Brain microvascular endothelial cell (primary cell): Measurements from ENCODE around the gene TFIP11.

Experiments used
- DNase-seq: peaks from one replicate; pipeline ENCODE4 v3.0.0-alpha.2; 2020
- H3K27ac ChIP-seq: fragments of 250-450 bp; sonication (Bioruptor Pico); 2 replicates; pipeline ENCODE4 v1.5.1; 2020; ENCODE audit warnings: mild to moderate bottlenecking, moderate library complexity
- H3K27me3 ChIP-seq: fragments of 250-450 bp; sonication (Bioruptor Pico); replicated peaks from 2 replicates; pipeline ENCODE4 v1.5.1; 2020; ENCODE audit warnings: mild to moderate bottlenecking
- H3K36me3 ChIP-seq: fragments of 250-450 bp; sonication (Bioruptor Pico); replicated peaks from 2 replicates; pipeline ENCODE4 v1.5.1; 2020; ENCODE audit warnings: mild to moderate bottlenecking
- H3K4me3 ChIP-seq: 2 replicates; pipeline ENCODE4 v1.5.1; 2011; ENCODE audit warnings: low read depth, mild to moderate bottlenecking, control low read depth, low read length, moderate library complexity
- in situ Hi-C: cut with HindIII; loops from 2 replicates; pipeline ENCODE4 v1.10.0; 2017; ENCODE audit warnings: low sequenced_read_pairs, low pct_ligation_motif_present
- TF ChIP-seq, protein P1 (sequence below): IDR thresholded peaks from 2 replicates; pipeline ENCODE4 v1.5.1; 2011; ENCODE audit warnings: low read depth, mild to moderate bottlenecking, moderate library complexity, low read length, control low read depth, inconsistent platforms; ENCODE audit errors: missing control alignments

The TFIP11 gene

DNA sequence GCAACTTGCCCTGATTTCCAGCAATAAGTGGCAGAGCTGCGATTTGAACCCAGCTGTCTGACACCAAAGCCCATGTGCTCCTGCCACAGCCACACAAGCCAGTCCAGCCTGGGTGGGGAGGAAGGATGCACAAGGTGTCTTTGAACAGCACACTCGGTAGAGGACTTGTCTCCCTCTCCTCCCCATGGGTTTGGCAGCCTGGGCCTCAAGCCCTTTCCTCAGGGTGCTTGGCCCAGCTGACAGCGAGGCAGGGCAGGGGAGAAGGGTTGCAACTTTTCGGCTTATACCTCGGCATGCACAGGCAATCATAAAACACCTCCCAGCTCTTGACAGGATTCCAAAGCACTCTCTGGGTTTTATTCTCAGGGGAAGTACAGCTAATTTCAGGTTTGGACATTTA lies 63.9 kb downstream of the TFIP11 start:
- H3K27me3 ChIP-seq = no peaks in the 10 kb centered on the region
- no peak overlapping the region for H3K4me3 ChIP-seq
- H3K36me3 ChIP-seq = peaks cover 3% of the 10 kb centered on the region
- TF ChIP-seq, protein P1, sequence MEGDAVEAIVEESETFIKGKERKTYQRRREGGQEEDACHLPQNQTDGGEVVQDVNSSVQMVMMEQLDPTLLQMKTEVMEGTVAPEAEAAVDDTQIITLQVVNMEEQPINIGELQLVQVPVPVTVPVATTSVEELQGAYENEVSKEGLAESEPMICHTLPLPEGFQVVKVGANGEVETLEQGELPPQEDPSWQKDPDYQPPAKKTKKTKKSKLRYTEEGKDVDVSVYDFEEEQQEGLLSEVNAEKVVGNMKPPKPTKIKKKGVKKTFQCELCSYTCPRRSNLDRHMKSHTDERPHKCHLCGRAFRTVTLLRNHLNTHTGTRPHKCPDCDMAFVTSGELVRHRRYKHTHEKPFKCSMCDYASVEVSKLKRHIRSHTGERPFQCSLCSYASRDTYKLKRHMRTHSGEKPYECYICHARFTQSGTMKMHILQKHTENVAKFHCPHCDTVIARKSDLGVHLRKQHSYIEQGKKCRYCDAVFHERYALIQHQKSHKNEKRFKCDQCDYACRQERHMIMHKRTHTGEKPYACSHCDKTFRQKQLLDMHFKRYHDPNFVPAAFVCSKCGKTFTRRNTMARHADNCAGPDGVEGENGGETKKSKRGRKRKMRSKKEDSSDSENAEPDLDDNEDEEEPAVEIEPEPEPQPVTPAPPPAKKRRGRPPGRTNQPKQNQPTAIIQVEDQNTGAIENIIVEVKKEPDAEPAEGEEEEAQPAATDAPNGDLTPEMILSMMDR = no peak
- H3K27ac ChIP-seq = no peak overlapping the region
- DNase-seq = no peak
- in situ Hi-C loops = no loop called here

DNA sequence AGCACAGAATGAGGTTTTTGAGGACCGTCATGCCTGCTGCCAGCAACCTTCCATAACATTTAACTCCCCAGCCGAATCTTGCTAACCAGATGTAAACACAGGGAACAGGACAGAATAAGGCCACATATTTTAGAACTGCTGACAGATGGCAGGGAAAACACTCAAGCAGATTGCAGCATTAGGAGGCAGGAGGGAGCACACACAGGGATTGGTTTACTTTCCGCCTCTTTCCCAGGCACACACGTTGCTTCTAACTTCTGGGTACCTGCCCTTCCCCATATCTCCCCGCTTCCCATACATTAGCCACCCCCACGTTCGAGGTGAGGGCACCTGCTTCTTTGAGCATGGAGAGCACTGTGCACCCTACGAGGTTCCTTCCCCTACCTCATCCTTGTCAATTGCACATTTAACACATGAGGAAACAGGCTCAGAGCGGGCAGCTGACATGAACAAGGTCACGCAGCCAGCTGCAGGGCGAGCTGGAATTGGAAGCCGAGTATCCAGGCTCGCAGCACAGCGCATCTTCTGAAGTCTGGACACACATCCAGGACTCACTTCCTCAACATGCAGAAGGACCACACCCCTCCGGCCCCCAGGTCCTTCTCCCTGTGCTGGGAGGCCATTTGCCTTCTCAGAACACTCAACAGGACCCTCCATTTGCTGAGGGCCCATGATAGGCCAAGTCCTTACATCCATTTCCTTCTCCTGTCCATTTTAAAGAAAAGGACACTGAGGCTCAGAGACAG lies 64.5 kb downstream of the TFIP11 start:
- TF ChIP-seq, protein P1 = no peak
- Histone ChIP-seq H3K27ac (no peak overlapping the region), H3K36me3 (peaks cover 3% of the 10 kb centered on the region), H3K27me3 (no peaks in the 10 kb centered on the region), H3K4me3 (no peak overlapping the region)
- in situ Hi-C loops = no loop called here
- no peak for DNase-seq

DNA sequence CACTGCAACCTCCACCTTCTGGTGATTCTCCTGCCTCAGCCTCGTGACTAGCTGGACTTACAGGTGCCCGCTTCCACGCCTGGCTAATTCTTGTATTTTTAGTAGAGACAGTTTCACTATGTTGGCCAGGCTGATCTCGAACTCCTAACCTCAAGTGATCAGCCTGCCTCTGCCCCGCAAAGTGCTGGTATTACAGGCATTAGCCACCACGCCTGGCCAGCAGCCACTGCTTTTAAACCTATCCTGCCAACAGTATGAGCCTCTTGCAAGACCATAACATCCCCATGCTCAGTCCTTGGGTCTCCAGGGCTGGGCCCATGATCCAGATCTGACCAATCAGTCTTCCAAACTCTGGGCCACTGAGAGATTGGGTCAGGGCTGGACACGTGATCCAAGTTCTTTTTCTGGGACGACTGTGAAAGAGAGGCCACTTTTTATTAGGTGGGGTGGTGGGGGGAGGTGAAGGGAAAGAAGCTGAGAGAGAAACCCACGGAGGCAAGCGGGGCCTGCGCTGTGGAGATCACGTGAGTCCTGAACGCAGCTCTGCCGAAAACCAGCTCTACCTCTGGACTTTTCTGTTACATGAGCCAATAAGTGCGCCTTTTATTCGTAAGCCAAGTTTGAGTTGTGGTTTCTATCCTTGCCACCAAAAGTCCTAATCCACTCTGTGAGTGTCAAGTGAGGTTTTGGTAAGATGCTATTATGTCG lies 65.3 kb downstream of the TFIP11 start:
- in situ Hi-C loops = no loop called here
- Histone ChIP-seq H3K36me3 (no peaks in the 10 kb centered on the region), H3K27ac (no peak overlapping the region), H3K27me3 (no peaks in the 10 kb centered on the region), H3K4me3 (no peak overlapping the region)
- no peak for DNase-seq
- TF ChIP-seq, protein P1 = no peak

DNA sequence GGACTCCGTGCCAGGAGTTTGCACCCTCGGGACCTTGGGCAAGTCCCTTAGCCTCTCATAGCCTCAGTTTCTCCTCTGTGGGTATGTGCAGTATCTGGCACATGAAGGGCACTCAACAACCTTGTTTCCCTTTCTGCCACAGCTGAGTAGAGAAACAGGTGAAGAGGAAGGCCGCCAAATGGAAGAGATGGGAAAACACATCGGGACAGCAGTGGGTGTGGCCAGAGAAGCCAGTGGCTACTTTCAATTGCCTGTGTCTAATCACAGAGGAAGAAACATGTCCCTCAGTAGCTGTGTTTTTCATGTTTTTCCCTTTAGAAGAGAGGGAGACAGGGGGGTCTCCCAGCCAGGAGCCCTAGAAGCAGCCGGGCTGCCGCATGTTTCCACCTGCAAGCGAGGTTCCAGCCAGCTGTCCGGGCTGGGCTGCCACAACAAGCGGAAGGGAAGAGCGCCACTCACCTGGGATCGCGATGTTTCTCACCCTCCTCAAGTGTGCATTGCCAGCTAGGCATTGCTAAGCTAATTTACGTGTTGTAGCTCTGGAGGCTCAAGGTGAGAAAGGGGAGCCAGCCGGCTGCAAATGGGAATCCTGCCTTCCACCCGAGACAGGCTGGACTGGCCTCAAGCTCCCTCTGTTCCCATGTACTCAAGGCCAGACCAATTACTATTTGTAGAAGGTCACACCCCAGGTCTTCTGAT lies 66.5 kb downstream of the TFIP11 start:
- in situ Hi-C loops = no loop called here

DNA sequence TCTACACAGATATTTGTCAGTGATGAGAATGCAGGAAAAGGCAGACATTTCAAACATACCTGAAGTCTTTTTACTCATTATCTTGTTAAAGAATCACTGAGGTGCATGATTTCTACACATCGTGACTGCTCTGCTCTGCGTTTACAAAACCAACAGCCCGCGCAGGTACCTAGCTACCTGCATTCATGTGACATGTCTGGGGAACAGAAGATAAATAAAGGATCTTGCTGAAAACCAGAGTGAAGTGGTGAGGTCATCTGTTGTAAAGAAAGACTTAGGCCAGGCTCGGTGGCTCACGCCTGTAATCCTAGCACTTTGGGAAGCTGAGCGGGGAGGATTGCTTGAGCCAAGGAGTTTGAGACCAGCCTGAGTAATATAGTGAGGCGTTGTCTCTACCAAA lies 67.5 kb downstream of the TFIP11 start:
- Histone ChIP-seq H3K27ac (no peak overlapping the region), H3K27me3 (no peaks in the 10 kb centered on the region)

More for the DNA sequence above, 66.5 kb downstream of the TFIP11 start:
- no peak overlapping the region for H3K4me3 ChIP-seq
- TF ChIP-seq, protein P1 = no peak
- no peaks in the 10 kb centered on the region for H3K36me3 ChIP-seq
- no peaks in the 10 kb centered on the region for H3K27me3 ChIP-seq
- no peak overlapping the region for H3K27ac ChIP-seq
- no peak for DNase-seq

More for the DNA sequence above, 67.5 kb downstream of the TFIP11 start:
- in situ Hi-C loops = no loop called here
- Histone ChIP-seq H3K36me3 (no peaks in the 10 kb centered on the region), H3K4me3 (no peak overlapping the region)
- DNase-seq = no peak
- TF ChIP-seq, protein P1 = no peak
